Lung microvascular endothelial cell (primary cell): ENCODE measurements around the gene IQCH. TPM values are rescaled to one million over a fixed set of nuclear protein-coding genes. Genes with fewer than 3 reads are reported as not detected.
A peak's percentile ranks its signal among the peaks of the same experiment; 100 is the strongest.

Experiments used
- DNase-seq, 2 donors: peaks; one replicate each; pipeline versions ENCODE4 v3.0.0 to v3.0.0-alpha.2; 2010; ENCODE audit warnings: low read depth in 2 of 2
- total RNA-seq: library from RNA; depleted of rRNA; stranded (reverse); fragments of >200 nt; gene quantifications from 2 replicates; pipeline ENCODE4 v1.2.1, GENCODE V29; 2014

Gene IQCH
- 0.40 and 0.87 TPM in 2 replicates for total RNA-seq

DNA sequence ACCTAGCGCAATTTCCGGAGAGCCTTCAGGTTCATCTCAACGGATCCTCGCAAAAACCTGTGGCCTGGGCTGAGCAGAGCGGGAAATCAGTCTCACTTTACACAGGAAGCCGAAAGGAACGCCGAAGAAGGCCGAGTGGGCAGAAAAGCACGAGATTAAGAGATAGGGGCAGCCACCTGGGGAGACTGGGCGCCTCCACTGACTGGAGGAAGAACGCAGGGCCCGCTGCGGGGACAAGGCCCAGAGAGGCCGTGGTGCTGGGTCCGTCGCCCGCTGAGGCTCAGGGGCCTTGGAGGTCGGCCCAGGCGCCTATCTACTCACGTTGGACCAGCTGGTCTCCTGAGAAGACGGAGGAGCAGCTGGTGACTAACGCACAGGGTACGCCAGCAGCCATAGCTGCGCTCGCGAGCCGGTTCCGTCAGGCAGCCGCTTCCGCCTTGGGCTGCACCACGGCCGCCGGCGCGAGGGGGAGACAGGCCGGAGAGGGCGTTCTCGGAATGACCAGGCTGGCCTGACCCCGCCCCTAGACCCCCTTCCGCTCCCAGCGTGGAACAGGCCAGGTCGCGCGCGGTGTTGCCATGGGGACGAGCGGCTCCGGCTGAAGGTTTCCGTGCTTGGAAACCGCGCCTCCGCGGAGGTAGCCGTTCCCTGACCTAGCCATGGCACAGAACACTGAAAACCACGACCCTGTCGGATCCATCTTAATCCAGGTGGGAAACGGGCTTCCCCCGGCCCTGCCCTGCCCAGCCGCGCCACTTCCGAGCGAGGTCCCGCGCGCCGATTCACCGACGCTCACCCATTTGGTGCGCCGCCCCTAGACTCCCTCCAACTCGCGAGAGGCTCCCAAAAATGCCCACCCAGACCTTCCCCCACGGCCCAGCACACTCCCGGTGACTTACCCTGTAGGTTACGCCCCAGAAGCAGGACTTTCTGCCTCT is at the start of gene IQCH, which contains the start of gene AAGAB:
TSS of gene IQCH (plus strand) at position 549 of the 938 bp plus-strand sequence. CDS start at position 660, 111 bp downstream.
TSS of gene AAGAB (minus strand) at position 424 of the 938 bp plus-strand sequence. CDS start at position 394, 30 bp downstream.
- peak; percentile 97 to 98 for DNase-seq

DNA sequence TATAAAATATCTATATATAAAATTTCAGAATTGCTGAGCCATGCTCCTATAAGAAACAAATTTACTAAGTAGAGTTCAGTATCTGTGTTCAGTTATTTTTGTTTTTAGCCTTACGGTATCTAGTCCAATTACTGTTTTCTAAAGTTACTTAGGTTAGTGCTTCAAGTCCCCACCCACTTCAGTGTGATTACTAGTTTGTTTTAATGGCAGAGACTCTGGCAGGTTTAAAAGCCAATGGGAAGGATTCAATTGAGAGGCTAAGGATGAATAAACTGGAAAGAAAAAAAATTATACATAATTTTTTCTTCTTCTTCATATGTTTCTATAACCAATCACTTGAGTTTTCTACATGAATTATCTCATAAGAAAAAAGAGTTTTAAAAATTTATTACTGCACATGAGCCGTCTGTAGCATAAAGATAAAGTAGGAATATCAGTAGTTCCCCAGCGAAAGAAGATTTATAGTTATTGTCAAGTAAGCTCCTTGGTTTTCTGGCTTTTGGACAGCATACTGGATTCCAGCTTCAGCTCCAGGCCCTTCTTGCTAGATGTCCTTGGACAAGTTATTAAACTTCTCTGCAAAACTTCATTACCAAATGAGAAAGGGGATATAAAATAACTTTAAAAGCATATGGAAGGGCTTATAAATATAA is 46.9 kb upstream of the IQCH start:
- no peak for DNase-seq

DNA sequence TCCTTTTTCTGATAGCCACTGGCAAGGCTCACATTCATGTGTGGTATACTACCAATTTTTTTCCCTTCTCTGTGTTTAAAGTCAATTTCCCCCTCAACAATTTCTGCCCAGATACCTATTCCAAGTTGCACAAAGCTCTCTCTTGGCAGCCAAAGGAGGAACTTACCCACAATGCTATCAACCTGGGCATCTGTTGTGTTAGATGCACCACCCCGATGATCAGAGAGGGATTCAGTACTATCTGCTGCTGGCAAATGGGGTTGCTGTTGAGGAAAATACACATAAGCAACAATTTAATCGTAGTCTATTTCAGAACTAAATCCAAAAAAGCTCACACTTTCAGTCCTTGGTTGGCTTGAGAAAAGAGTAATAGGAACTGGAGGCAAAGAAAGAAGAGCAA is 46.2 kb upstream of the IQCH start:
- DNase-seq, result no peak

DNA sequence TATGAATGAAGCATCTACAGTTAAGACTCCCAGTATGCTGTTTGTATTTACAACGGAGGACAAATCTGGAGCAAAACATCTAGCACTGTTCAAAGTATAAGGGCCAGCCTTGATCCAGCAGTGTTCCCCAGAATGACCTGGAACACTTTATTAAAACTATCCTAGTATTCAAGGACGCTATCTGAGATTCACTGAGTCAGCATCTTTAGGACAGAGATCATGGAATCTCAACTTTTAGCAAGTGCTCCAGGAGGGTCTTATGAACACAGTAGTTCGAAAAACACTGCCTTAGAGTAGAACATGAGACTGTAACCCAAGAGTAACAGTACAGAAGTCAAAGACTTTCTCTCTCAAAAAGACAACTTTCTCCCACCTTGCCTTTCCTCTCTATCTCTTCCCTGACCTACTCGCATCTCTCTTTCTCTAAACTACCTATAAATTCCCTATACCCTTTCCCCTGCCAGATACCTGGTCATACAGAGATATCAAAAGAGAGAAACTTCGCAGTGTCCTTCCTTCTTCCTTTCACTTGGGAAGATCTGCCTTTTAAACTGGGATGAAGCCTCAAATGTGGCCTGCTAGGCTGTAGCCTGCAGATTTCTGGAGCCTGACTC is 43.9 kb upstream of the IQCH start:
- DNase-seq, result no peak

DNA sequence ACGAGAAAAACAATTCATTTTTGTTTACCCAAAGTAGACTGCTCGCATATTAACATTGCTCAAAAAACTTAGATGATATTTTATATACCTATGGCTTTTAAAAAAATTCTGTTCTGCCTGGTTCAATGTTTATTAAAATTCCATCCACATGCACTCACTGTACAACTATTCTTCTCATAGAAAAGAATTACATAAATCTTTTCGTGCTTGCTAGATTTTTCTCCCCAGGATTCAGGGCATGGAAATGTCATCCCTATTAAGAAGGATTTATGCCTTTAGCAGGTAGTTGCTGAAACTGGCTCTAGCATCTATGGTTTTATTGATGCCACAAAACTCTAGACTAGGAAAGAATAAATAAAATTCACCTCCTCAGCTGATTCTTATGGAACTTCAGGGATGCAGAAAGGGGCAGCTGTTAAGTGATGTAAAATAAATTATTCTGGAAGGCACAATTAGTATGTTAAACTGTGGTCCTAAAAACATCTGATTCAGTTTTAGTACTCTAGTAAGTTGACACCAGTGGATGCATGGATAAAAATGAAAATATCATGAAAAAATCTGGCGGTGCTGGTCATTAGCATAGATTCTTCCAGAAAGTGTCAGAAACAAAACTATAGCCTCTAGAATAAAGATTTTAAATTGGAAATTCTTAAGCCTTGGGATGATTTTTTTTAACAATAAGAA is 41.8 kb upstream of the IQCH start:
- no peak for DNase-seq

DNA sequence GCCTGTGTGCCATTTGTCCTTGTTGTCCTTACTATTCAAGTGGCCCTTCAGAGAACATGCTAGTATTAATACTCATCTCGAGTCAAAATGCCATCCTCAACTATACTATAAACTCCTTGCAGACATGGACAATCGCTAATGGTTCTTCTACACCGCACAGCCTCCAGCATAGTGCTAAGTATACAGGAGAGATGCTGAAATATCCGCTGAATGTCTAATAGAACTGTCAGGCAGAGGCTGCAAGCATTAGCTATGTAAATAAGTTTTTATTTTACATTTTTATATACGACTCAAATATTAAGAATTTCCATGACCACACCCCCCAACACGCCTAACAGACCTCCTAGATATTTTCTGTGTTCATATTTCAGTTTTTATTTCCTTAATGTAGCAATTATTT is 39.5 kb upstream of the IQCH start:
- DNase-seq, result no peak

DNA sequence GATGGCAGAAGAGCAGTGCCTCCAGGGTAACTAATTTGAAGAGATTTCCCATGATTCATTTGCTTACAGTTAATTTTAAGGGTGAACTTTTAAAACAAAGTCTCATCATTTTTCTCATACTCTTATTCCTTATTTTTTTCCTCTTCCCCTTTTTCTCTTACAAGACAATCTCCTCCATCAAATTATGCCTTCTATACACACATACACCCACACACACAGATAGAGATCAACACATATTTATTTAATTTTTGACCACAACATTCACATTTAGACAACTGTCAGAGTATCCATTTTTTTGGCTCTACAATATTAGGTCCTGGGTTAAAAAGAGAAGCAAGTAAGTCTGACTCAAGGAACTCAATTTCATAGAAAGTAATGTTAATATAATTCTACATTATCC is 37.7 kb upstream of the IQCH start:
- DNase-seq, result no peak

DNA sequence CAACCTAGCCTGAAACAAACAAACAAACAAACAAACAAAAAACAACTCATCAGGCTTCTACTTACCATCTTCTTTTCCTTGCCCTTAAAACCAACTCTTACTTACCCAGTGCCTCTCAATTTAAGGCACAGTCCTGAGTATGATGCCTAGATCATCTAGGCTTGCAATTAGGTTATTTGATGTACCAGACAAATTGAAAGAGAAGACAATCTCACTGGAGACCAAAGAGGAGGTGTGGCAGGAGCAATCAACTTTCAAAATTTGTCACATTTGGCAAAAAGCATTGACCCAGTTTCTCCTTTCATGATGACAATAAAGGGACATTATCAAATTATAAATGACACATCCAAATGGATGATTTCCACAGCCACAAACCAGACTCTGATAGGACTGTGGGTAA is 36.2 kb upstream of the IQCH start:
- no peak for DNase-seq

DNA sequence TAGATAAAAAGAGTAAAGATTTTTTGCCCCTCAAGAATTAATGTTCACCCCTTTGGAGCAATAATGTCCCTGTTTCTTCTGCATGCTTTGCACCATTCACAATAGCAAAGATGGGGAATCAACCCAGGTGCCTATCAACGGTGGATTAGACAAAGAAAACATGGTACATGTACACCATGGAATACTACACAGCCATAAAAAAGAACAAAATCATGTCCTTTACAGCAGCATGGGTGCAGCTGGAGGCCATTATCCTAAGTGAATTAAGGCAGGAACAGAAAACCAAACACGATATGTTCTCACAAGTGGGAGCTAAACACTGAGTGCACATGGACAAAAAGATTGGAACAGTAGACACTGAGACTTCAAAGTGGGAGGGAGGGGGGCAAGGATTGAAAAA is 35.3 kb upstream of the IQCH start:
- no peak for DNase-seq

DNA sequence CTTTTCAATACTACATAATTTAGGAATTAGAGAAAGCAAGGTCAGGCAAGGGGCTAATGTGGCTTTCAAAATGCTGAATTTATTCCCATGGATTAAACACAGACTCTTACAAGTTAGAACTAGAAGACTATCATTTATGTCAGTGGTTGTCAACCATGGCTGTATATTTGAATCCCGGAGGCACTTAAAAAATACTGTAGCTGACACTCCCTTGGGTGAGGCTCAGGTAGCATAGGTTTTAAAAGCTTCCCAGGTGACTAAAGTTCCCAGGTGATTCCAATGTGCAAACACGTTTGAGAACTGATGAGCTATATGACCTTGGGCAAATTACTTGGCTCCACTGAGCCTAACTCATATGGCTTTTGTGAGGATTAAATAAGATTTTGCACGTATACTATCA is 29.7 kb upstream of the IQCH start:
- DNase-seq, result no peak

DNA sequence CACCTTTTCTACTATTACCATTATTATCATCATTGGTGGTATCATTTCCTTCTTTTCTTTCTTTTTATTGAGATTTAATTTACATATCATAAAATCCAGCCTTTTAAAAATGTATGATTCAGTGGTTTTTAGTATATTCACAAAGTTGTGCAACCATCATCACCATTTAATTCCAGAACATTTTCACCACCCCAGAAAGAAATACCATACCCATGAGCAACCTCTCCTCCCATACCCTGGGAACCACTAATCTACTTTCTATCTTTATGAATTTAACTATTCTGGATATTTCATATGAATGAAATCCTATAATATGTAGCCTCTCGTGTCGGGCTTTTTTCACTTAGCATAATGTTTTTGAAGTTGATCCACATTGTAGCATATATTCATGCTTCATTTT is 29.2 kb upstream of the IQCH start:
- no peak for DNase-seq

DNA sequence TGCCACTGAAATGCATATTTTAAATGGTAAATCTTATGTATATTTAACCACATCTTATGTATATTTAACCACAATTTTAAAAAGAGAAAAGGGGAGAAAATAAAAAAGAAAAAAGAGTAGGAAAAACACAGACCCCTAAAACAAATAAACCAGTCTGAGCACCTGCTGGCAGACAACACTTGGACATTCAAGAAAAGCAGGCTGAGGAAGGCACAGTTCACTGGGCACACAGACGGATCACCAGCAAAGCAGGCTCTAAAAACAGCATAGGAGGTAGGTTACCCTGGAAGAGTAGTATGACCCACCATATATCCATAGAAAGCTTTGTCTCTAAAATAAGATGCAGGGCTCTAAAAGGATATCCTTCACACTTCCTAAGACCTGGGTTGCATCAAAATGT is 27.2 kb upstream of the IQCH start:
- DNase-seq, result no peak

DNA sequence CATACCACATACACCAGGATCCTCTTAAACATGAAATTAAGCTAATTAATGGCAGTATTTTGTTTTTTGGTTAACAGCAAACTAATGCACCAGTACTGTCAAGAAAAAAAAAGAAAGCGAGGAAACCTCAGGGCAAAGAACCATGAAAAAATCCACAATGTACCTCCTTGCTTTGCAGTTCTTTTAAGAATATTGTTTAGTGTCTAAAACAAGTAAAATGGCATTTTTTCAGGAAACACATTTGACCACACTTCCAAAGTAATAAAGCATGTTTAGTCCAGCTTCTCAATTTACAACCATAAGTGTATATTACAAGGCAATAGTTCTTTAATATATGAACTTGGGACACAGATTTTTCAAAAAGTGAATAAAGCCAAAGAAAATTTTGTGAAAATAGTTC is 26.7 kb upstream of the IQCH start:
- DNase-seq, result no peak

DNA sequence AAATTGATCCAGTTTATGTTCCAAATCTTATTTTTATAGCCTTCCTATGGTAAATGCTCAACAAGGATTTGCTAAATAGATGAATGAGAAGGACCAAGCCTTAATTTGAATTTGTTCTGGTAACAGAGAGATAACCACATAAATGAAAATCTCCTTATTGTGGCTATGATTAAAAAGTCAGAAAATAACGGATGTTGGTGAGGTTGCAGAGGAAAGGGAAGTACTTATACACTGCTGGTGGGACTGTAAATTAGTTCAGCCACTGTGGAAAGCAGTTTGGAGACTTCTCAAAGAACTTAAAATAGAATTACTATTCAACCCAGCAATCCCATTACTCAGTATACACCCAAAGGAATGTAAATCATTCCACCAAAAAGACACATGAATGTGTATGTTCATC is 26.3 kb upstream of the IQCH start:
- DNase-seq, result no peak

DNA sequence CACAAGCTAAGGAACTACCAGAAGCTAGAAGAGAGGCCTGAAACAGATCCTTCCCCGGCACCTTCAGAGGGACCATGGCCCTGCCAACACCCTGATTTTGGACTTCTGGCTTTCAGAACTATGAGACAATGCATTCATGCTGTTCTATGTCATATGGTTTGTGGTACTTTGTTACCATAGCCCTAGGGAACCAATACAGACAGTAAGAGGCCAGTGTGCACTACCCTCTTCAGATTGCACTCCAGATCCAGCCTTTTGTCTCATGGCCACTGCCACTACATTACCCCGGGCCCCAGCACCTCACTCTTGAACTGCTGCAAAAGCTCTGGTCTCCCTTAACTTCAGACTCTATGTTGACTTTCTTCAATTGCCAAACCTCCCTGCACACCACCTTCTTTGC is 24.1 kb upstream of the IQCH start:
- DNase-seq, result no peak

DNA sequence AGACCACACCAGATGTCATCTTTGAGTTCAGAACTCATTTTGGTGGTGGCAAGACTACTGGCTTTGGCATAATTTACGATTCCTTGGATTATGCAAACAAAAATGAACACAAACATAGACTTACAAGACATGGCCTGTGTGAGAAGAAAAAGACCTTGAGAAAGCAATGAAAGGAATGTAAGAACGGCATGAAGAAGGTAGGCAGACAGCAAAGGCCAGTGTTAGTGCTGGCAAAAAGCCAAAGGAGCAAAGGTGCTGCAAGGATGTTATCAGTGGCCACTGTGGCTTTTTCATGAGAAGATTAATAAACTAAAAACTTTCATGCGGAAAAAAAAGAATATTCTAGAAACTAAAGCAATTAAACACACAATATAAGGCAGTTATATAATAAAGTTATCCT is 22.0 kb upstream of the IQCH start:
- no peak for DNase-seq

DNA sequence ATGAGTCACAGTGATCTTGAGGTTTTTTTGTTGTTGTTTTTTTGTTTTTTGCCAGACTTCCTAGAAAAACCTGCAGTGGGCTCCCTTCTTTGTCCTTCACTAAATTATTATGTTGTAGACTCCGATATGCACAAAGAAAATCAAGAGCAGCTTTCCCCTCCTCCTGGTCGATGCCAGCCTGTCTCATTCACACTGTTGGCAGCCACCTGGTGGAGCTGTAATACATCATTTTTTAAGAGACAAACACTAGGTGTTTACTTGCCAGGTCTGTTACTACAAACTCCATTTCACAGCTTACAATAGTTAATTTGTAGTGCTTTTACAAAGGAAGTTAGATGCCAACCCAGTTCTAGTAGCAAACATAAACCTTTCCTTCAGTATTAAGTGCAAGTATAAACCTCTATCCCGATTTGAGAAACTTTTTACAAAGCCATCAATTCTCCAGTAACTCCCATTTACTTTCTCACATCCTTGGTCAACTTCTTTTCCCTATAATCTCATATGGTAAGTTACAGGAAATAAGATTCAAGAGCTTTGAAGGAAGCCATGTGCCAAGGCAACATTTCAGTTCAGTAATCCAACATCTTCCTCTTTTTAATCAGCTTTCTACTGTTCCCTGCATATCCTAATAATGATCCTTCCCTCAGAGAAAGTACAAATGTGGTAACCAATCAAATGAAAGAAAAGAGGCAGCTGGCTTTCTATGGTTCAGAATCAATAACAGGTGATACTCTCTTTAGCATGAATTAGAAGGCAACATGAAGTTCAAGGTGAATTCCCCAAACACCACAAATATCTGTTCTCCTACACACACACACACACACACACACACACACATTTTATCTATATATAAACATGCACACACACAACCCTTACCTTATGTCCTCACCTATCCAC is 14.1 kb upstream of the IQCH start:
- DNase-seq, result peak; percentile 4 to 31

DNA sequence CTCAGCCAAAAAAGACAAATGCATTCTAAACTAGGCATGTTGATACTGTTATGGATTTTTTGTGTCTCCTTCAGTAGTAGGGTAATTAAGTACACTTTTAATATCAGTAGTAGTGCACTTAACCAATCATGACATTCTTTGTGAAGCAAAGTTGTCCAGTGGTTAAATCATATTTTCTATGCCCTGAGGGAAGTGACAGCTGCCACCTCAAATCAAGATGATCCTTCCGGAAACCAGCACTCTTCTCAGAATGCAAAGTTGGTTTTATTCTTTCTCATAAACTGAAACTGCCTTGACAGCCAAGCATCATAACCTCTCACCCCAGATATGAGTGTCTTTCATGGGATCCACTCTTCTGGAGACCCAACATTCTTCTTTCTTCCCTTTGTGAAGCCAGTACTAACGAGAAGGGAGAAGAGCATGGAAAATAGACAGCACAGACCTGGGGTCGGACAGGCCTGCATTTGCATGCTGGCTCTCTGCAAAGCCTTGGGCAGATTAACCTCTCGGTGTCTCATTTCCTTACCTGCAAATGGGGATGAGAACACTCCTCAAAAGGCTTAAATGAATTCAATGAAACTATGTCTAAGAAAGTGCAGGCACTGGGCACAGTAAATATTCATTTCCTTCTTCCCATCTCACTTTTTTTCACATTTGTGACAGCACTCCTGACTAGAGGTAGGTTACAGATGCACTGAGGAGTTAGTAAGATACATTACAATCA is 13.3 kb upstream of the IQCH start:
- DNase-seq, result no peak

DNA sequence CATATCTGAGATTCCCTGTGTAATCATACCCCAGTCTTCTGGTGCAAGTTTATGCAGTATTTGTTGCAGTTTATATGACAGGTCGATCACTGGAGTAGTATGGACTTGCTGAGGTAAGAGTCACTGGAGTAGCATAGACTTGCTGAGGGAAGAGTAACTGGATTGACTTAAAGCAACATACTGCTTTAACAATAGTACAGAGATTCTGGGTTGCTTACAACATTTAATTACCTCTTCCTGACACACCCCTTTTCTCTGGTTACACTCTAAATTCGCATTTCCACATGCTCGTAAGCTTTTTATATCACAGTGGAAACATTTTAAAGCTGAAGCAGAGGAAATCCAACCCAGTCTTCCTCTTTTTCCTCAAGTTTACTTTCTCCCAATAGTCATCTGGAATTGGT is 11.9 kb upstream of the IQCH start:
- peak in 1 of 2 donors; percentile 38 for DNase-seq

DNA sequence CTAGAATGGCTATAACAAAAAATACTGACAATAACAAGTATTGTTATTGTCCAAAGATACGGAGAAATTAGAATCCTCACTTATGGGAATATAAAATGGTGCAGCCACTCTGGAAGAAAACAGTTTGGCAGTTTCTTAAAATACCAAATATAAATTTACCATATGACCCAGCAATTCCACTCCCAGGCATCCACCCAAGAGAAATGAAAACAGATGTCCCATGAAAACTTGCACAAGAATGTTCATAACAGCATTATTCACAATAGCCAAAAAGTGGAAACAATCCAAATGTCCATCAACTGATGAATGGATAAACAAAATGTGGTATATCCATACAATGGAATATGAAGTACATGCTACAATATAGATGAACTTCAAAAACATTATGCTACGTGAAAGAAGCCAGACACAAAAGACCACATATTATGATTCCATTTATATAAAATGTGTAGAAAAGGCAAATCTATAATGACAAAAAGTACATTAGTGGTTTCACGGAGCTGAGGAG is 9.6 kb upstream of the IQCH start:
- DNase-seq, result peak in 1 of 2 donors; percentile 43
